Activated naive CD8-positive, alpha-beta T cell treated with anti-CD3 and anti-CD28 coated beads, Interleukin-2, amount 50 U/mL, for 24 hours (primary cell): ENCODE data around the gene EXOC3.
"Not testable (repeated sequence)": the region's sequence is repeated elsewhere in the genome, so short reads cannot be mapped to it uniquely, and the experiment has no call there.

Experiments used
- ATAC-seq: fragments of 150-1000 bp; cut with Tn5 transposase; one replicate; pipeline ENCODE4 v1.10.0; 2021
- DNase-seq: peaks from one replicate; pipeline ENCODE4 v3.0.0; 2021
- H3K27ac Mint-ChIP-seq: one replicate; pipeline ENCODE4 v1.8.0; 2021; ENCODE audit warnings: mild to moderate bottlenecking, mixed read lengths
- H3K27me3 Mint-ChIP-seq: one replicate; pipeline ENCODE4 v1.8.0; 2021; ENCODE audit warnings: mixed read lengths
- H3K36me3 Mint-ChIP-seq: one replicate; pipeline ENCODE4 v1.8.0; 2021; ENCODE audit warnings: low read depth, mixed read lengths
- H3K4me1 Mint-ChIP-seq: one replicate; pipeline ENCODE4 v1.8.0; 2021; ENCODE audit warnings: mixed read lengths
- H3K4me3 Mint-ChIP-seq: one replicate; pipeline ENCODE4 v1.8.0; 2021; ENCODE audit warnings: mild to moderate bottlenecking, moderate library complexity, mixed read lengths
- H3K9me3 Mint-ChIP-seq: one replicate; pipeline ENCODE4 v1.8.0; 2021; ENCODE audit warnings: mixed read lengths

EXOC3 gene

DNA sequence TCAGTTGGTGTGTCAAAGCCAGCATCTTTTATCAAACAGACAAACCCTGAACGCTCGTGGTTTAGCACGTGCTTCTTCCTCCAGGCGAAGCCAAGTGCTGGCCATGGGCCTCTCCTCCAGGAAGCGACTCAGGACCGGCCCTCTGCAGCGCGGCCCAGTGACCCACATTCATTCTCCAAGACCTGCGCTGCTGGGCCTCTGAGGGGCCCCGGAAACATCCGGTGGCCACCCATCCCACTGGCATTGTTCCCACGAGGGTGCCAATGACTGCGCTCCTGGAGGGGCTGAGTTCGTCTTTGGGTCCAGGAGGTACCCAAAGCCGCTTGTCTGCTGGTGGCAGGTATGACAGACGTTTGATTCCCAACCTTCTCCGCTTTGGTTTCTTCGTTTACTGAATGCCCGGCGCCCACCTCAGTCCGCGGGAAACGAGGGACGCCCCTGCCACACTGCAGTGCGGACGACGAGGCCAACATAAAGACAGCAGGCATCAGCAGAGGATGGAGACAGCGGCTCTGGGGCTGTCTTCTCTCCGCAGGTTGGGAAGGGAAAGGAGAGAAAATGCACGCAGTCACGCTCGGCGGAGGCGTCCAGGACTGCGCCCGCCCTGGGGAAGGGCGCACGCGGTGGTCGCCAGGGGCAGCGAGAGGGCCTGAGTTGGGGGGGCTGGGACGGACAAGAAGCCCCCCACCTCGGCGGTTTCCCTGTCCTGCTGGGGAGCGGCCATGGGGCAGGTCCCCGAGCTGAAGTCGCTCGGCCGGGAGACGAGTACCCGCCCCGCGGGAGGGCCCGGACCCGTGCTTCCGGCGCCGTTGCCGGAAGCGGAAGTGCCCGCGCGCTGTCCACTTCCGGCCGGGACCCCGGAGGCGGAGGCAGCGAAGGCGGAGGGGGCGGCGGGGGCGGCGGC lies at the start of gene EXOC3:
EXOC3 (plus strand) TSS at position 842 of the 904 bp plus-strand sequence. CDS start 3,030 bp downstream, outside the sequence.
- Mint-ChIP-seq H3K9me3 (no peaks in the 10 kb centered on the region), H3K27ac (peak within 1 kb of the TSS; percentile 95), H3K27me3 (no peaks in the 10 kb centered on the region), H3K36me3 (peaks cover 26% of the 10 kb centered on the region), H3K4me1 (peaks cover 37% of the 10 kb centered on the region), H3K4me3 (peak within 1 kb of the TSS; percentile 94)
- DNase-seq (peak; percentile 80), ATAC-seq (peak; percentile 89)

- Mint-ChIP-seq H3K4me1 (peaks cover 40% of the 10 kb centered on the region), H3K27ac (peak overlapping the region; percentile 98), H3K4me3 (peak overlapping the region; percentile 76), H3K27me3 (no peaks in the 10 kb centered on the region), H3K36me3 (peaks cover 9% of the 10 kb centered on the region), H3K9me3 (no peaks in the 10 kb centered on the region)
- DNase-seq (no peak), ATAC-seq (no peak)
Measured at GRCh38 chr5:393846-394275, 49.1 kb upstream of the EXOC3 start.

- H3K27me3 Mint-ChIP-seq = no peaks in the 10 kb centered on the region
- peaks cover 11% of the 10 kb centered on the region for H3K36me3 Mint-ChIP-seq
- H3K4me3 Mint-ChIP-seq = no peak overlapping the region
- ATAC-seq = no peak
- H3K27ac Mint-ChIP-seq = no peak overlapping the region
- peaks cover 49% of the 10 kb centered on the region for H3K4me1 Mint-ChIP-seq
- no peaks in the 10 kb centered on the region for H3K9me3 Mint-ChIP-seq
- DNase-seq = no peak
Measured at GRCh38 chr5:394671-395155, 48.3 kb upstream of the EXOC3 start.

- ATAC-seq (no peak), DNase-seq (no peak)
- Mint-ChIP-seq H3K27me3 (no peaks in the 10 kb centered on the region), H3K27ac (no peak overlapping the region), H3K36me3 (peaks cover 10% of the 10 kb centered on the region), H3K4me1 (peaks cover 51% of the 10 kb centered on the region), H3K9me3 (no peaks in the 10 kb centered on the region), H3K4me3 (no peak overlapping the region)
Measured at GRCh38 chr5:395156-395920, 47.6 kb upstream of the EXOC3 start.

- peaks cover 48% of the 10 kb centered on the region for H3K4me1 Mint-ChIP-seq
- ATAC-seq = no peak
- H3K27me3 Mint-ChIP-seq = no peaks in the 10 kb centered on the region
- H3K27ac Mint-ChIP-seq = no peak overlapping the region
- peaks cover 12% of the 10 kb centered on the region for H3K36me3 Mint-ChIP-seq
- no peaks in the 10 kb centered on the region for H3K9me3 Mint-ChIP-seq
- DNase-seq = no peak
- H3K4me3 Mint-ChIP-seq = no peak overlapping the region
Measured at GRCh38 chr5:395921-396530, 47.0 kb upstream of the EXOC3 start.

GRCh38 chr5:396531-396961 lies 46.4 kb upstream of the EXOC3 start:
- Mint-ChIP-seq H3K27me3 (no peaks in the 10 kb centered on the region), H3K36me3 (peaks cover 15% of the 10 kb centered on the region), H3K4me3 (no peak overlapping the region), H3K4me1 (peaks cover 49% of the 10 kb centered on the region), H3K27ac (no peak overlapping the region), H3K9me3 (no peaks in the 10 kb centered on the region)
- DNase-seq (no peak), ATAC-seq (no peak)

DNA sequence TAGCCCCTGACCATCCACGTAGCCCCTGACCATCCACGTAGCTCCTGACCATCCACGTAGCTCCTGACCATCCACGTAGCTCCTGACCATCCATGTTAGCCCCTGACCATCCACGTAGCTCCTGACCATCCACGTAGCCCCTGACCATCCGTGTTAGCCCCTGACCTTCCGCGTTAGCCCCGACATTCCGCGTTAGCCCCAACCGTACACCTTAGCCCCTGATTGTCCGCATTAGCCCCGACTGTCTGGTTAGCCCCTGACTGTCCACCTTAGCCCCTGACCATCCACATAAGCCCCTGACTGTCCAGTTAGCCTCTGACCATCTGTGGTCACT lies 44.9 kb upstream of the EXOC3 start:
- Mint-ChIP-seq H3K36me3 (peaks cover 18% of the 10 kb centered on the region), H3K4me1 (peaks cover 53% of the 10 kb centered on the region)
- not testable (repeated sequence) for H3K4me3 Mint-ChIP-seq, DNase-seq, ATAC-seq, H3K27me3 Mint-ChIP-seq, H3K27ac Mint-ChIP-seq, H3K9me3 Mint-ChIP-seq

DNA sequence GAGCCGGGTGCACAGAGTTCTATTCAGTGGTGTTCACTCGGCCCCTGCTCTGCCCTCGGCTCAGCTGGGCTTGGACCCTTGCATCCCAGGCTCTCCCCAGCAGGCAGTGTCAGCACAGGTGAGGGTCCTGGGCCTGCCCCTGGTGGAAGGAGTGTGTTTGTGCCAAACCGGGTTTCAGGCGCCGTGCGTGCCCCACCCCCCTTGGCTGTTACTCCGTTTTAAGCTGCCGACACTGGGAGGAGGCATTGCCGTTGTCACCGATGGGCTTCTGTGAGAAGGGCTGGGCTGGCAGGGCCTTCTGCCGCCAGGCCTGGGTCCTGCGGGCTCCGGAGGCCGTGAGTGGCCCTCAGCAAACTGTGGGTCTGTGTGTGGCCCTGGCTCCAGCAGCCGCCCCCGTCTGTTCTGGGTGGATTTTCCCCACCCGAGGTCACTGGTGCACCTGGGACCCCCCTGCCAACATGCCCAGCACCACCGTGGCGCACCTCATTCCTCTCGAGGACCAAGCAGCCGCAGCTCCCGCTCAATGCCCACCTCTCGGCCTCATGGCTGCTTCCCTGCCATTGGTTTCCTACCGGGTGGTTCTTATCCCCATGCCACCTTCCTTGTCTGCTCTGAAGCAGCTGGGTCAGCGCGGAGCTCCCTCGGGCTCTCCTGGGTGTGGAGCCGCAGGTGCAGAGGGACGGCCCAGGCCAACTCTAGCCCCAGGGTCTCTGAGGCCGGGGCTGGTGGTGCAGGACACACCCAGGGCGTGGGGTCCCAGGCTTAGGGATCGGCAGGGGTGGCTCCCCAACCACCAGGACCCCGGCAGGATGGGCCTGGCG lies 44.3 kb upstream of the EXOC3 start:
- Mint-ChIP-seq H3K27ac (no peak overlapping the region), H3K4me1 (peaks cover 50% of the 10 kb centered on the region), H3K4me3 (no peak overlapping the region), H3K36me3 (peaks cover 18% of the 10 kb centered on the region), H3K27me3 (peaks cover 9% of the 10 kb centered on the region), H3K9me3 (no peaks in the 10 kb centered on the region)
- no peak for ATAC-seq
- DNase-seq = no peak

DNA sequence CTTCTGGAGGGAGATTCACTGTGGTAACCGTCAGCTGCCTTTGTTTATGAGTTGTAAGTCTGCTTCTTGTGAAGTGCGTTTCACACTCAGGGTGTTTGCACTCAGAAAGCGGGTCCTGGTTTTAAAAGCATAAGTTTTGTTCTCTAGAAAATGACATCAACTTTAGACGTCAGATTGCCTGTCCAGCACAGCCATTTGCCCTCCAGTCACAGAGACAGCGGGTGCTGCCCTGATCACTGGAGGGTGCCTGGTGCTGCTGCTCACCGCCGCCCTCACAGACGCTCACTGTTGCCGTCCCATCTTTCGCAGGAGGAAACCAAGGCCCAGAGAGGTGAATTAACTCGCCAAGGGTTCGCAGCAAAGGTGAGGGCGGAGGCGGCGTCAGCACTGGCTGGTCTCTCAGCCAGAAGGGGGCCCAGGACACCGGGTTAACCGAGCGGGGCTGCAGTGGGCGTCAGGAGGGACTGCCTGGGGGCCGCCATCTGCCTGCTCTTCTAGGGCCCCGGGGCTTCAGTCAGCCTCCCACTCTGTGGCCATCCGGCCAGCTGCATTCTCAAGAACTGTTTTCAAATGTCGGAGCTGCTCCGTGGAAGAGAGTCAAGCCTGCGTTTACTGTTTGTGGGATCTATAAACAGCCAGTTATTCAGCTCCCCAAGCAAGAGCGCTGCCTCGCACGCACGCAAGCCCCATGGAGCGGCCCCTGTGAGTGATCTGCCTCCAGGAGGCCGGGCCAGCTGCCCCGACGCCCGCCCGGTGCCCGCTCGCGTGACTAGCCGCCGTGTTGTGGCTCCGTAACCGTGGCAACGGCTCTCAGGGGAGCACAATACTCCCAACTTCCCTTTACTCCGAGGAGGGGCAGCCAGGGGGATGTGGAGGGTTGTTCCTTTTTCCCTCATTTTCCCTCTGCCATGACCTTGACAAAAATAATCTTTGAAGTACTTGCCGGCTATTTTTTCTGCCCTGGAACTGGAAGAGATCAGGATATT lies 43.4 kb upstream of the EXOC3 start:
- peaks cover 9% of the 10 kb centered on the region for H3K27me3 Mint-ChIP-seq
- H3K4me1 Mint-ChIP-seq = peaks cover 51% of the 10 kb centered on the region
- H3K27ac Mint-ChIP-seq = peak overlapping the region; percentile 82
- H3K36me3 Mint-ChIP-seq = peaks cover 22% of the 10 kb centered on the region
- H3K9me3 Mint-ChIP-seq = no peaks in the 10 kb centered on the region
- ATAC-seq (peak; percentile 80), DNase-seq (peak; percentile 73)
- H3K4me3 Mint-ChIP-seq = no peak overlapping the region

- H3K4me3 Mint-ChIP-seq = no peak overlapping the region
- H3K27me3 Mint-ChIP-seq = peaks cover 9% of the 10 kb centered on the region
- peaks cover 22% of the 10 kb centered on the region for H3K36me3 Mint-ChIP-seq
- ATAC-seq = no peak
- no peaks in the 10 kb centered on the region for H3K9me3 Mint-ChIP-seq
- DNase-seq = no peak
- H3K4me1 Mint-ChIP-seq = peaks cover 46% of the 10 kb centered on the region
- H3K27ac Mint-ChIP-seq = peak overlapping the region; percentile 82
Measured at GRCh38 chr5:400282-401145, 42.5 kb upstream of the EXOC3 start.

DNA sequence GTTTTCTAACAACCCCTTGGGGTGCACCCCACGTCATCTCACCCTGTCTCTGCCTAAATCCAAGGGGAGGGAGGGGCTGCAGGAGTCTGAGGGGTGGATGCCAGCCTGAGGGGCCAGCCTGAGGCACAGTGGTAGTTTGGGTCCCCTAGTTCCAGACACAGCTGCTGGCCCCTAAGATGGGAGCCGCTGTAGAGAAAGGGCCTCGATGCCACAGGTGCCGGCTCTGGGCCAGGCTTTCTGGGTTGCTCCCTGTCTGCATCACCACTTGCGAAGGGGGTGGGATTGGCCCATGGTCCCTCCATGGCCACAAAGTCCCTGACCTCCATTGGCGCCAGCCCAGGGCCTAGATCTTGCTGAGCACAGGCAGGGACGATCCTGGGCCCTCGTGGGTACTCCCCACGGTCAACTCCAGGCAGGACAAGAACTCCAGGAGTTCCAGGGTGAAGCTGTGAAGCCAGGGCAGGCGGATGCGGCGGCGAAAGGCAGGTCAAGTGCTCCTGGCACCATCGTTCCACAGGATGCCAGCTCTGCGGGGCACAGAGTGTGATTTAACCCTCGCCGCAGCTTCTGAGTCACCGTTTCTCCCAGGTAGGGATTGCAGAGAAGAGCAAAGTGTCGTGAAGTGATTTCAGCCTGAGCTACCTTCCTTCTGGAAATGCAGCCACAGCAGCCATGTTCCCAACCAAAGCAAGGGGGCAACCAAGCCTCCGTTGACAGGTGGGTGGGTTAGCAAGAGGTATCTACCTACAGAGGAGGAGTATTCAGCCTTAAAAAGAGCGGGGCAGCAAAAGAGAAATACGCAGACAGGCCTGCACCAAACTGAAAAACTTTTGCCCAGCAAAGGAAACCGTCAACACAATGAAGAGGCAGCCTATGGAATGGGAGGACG lies 41.6 kb upstream of the EXOC3 start:
- Mint-ChIP-seq H3K9me3 (no peaks in the 10 kb centered on the region), H3K27ac (no peak overlapping the region), H3K27me3 (peaks cover 12% of the 10 kb centered on the region), H3K4me3 (no peak overlapping the region), H3K36me3 (peaks cover 22% of the 10 kb centered on the region), H3K4me1 (peaks cover 46% of the 10 kb centered on the region)
- DNase-seq = no peak
- no peak for ATAC-seq
